Keratinocyte (primary cell): Measurements from ENCODE around the gene ANGEL1. TPM values are rescaled to one million over a fixed set of nuclear protein-coding genes. Genes with fewer than 3 reads are reported as not detected.

Source experiments
- DNase-seq: peaks from one replicate; pipeline ENCODE4 v3.0.0-alpha.2; 2011; ENCODE audit warnings: low read depth, missing footprints, low spot score
- FAIRE-seq: peaks from 2 replicates; lab custom pipeline; 2011; peaks lifted over from hg19 to GRCh38; lab: Jason Lieb, UNC
- H2AFZ ChIP-seq: 2 replicates; pipeline ENCODE4 v1.6.0; 2012; ENCODE audit warnings: low read length, control low read depth, inconsistent platforms; ENCODE audit not compliant: control insufficient read depth
- H3K27ac ChIP-seq: 2 replicates; pipeline ENCODE4 v1.5.1; 2011; ENCODE audit warnings: low read length; ENCODE audit not compliant: control insufficient read depth, insufficient read depth
- H3K27me3 ChIP-seq: 3 replicates; pipeline ENCODE4 v1.6.0; 2011; ENCODE audit warnings: low read length; ENCODE audit not compliant: control insufficient read depth, insufficient read depth; ENCODE audit errors: extremely low read depth
- H3K36me3 ChIP-seq, 2 experiments: 2 replicates in 1 of 2; 3 replicates in 1 of 2; pipeline ENCODE4 v1.5.1; 2011; ENCODE audit warnings: low read length in 2 of 2, mild to moderate bottlenecking in 1 of 2; ENCODE audit not compliant: control insufficient read depth in 2 of 2, insufficient read depth in 2 of 2; ENCODE audit errors: extremely low read depth in 1 of 2
- H3K4me1 ChIP-seq: 3 replicates; pipeline ENCODE4 v1.5.1; 2011; ENCODE audit warnings: low read length; ENCODE audit not compliant: control insufficient read depth, insufficient read depth; ENCODE audit errors: extremely low read depth
- H3K4me2 ChIP-seq: 3 replicates; pipeline ENCODE4 v1.6.0; 2011; ENCODE audit warnings: low read depth, low read length; ENCODE audit not compliant: control insufficient read depth, insufficient read depth; ENCODE audit errors: extremely low read depth
- H3K4me3 ChIP-seq, 3 experiments: fragments of 200-600 bp in 1 of 3; sonication (generic) in 1 of 3; 2 replicates in 2 of 3; 3 replicates in 1 of 3; pipeline ENCODE4 v1.5.1; 2011 to 2016; ENCODE audit warnings: low read length in 3 of 3, mild to moderate bottlenecking in 3 of 3, control low read depth in 2 of 3, inconsistent platforms in 1 of 3, low read depth in 1 of 3, mixed read lengths in 1 of 3, mixed run types in 1 of 3, moderate library complexity in 1 of 3; ENCODE audit not compliant: control insufficient read depth in 2 of 3, insufficient read depth in 2 of 3; ENCODE audit errors: extremely low read depth in 1 of 3
- H3K79me2 ChIP-seq: 2 replicates; pipeline ENCODE4 v1.6.0; 2012; ENCODE audit warnings: low read length; ENCODE audit not compliant: control insufficient read depth, insufficient read depth
- H3K9ac ChIP-seq: 3 replicates; pipeline ENCODE4 v1.6.0; 2011; ENCODE audit warnings: low read length; ENCODE audit not compliant: control insufficient read depth, insufficient read depth; ENCODE audit errors: extremely low read depth
- H3K9me1 ChIP-seq: 3 replicates; pipeline ENCODE4 v1.6.0; 2011; ENCODE audit warnings: low read length; ENCODE audit not compliant: control insufficient read depth, insufficient read depth; ENCODE audit errors: extremely low read depth
- H3K9me3 ChIP-seq: 2 replicates; pipeline ENCODE4 v1.5.1; 2012; ENCODE audit warnings: low read depth, low read length; ENCODE audit not compliant: control insufficient read depth
- H4K20me1 ChIP-seq: 3 replicates; pipeline ENCODE4 v1.6.0; 2011; ENCODE audit warnings: low read length; ENCODE audit not compliant: control insufficient read depth, insufficient read depth; ENCODE audit errors: extremely low read depth
- CTCF ChIP-seq, 3 experiments: IDR thresholded peaks in 1 of 3; conservative IDR thresholded peaks in 1 of 3; optimal IDR thresholded peaks in 1 of 3; 2 replicates in 2 of 3; 3 replicates in 1 of 3; pipeline versions ENCODE3 to v1.5.1; 2011; ENCODE audit warnings: low read length in 3 of 3, mild to moderate bottlenecking in 3 of 3, moderate library complexity in 2 of 3, control low read depth in 1 of 3, inconsistent platforms in 1 of 3; ENCODE audit not compliant: insufficient read depth in 2 of 3; ENCODE audit errors: extremely low read depth in 1 of 3
- EZH2 ChIP-seq: IDR thresholded peaks from one replicate; pipeline ENCODE4 v1.6.1; 2012; ENCODE audit warnings: inconsistent platforms, mild to moderate bottlenecking, low read length, moderate library complexity
- dilution Hi-C: fragments of 300-500 bp; cut with MboI; formaldehyde crosslinking; loops from one replicate; pipeline ENCODE4 v1.7.0; 2020; ENCODE audit warnings: low sequenced_read_pairs; ENCODE audit not compliant: extremely low pct_ligation_motif_present
- polyA plus RNA-seq, 5 experiments: library from polyadenylated mRNA; depleted of rRNA in 3 of 5; stranded (reverse) in 3 of 5; stranded (forward) in 1 of 5; unstranded in 1 of 5; fragments of >200 nt; gene quantifications; 1 replicate in 1 of 5; 2 replicates in 3 of 5; 3 replicates in 1 of 5; pipeline versions ENCODE4 v1.2.1 to v1.2.3, GENCODE V29; 2011 to 2012; ENCODE audit warnings: missing spikeins in 2 of 5, low read depth in 1 of 5, low replicate concordance in 1 of 5

The ANGEL1 gene
- polyA plus RNA-seq, 1 donor (not counting 4 experiments of a cell fraction or from before 2014, with no cell fraction given) = 13.0 TPM

GRCh38 chr14:76767681-76768656 lies 44.7 kb downstream of the ANGEL1 start:
- H3K36me3 ChIP-seq = no peaks in the 10 kb centered on the region
- H3K4me1 ChIP-seq = peaks cover 2% of the 10 kb centered on the region
- H3K4me2 ChIP-seq = no peak overlapping the region
- H3K9me3 ChIP-seq = no peaks in the 10 kb centered on the region
- no peaks in the 10 kb centered on the region for H3K9me1 ChIP-seq
- H3K27me3 ChIP-seq = peaks cover 44% of the 10 kb centered on the region
- FAIRE-seq (no peak), DNase-seq (no peak)
- no peak overlapping the region for H2AFZ ChIP-seq
- H4K20me1 ChIP-seq = no peaks in the 10 kb centered on the region
- H3K79me2 ChIP-seq = no peaks in the 10 kb centered on the region
- H3K9ac ChIP-seq = no peak overlapping the region
- H3K4me3 ChIP-seq = no peak overlapping the region
- dilution Hi-C loops = no loop called here
- no peak overlapping the region for H3K27ac ChIP-seq
- TF ChIP-seq EZH2 (no peak), CTCF (optimal IDR thresholded peaks at IDR 0.05 in 1 of 3, IDR thresholded peaks at IDR 0.05 in 1 of 3, conservative IDR thresholded peaks at IDR 0.05 in 1 of 3; ENCODE audit: extremely low read depth in 1 of 3, insufficient read depth in 2 of 3, low read length in 3 of 3) (no peak)

GRCh38 chr14:76765461-76765931 lies 47.2 kb downstream of the ANGEL1 start:
- peaks cover 5% of the 10 kb centered on the region for H3K4me1 ChIP-seq
- H2AFZ ChIP-seq = no peak overlapping the region
- H4K20me1 ChIP-seq = no peaks in the 10 kb centered on the region
- H3K9me1 ChIP-seq = no peaks in the 10 kb centered on the region
- H3K4me3 ChIP-seq = no peak overlapping the region
- H3K36me3 ChIP-seq = no peaks in the 10 kb centered on the region
- no peak for DNase-seq
- no peak for FAIRE-seq
- TF ChIP-seq EZH2 = no peak
- H3K27me3 ChIP-seq = peaks cover 56% of the 10 kb centered on the region
- dilution Hi-C loops = no loop called here
- no peaks in the 10 kb centered on the region for H3K79me2 ChIP-seq
- H3K27ac ChIP-seq = no peak overlapping the region
- no peaks in the 10 kb centered on the region for H3K9me3 ChIP-seq
- no peak overlapping the region for H3K4me2 ChIP-seq
- no peak overlapping the region for H3K9ac ChIP-seq
